Thoracic aorta (tissue), 2 donors: ENCODE data around the gene JAK2. TPM values are rescaled to one million over a fixed set of nuclear protein-coding genes. Genes with fewer than 3 reads are reported as not detected.

ENCODE experiments used
- ATAC-seq: fragments of 150-250 bp; one replicate; pipeline ENCODE4 v1.8.0; 2017; ENCODE audit warnings: low read depth; ENCODE audit not compliant: insufficient number of reproducible peaks, low FRiP score
- DNase-seq: peaks from one replicate; pipeline ENCODE4 v3.0.0-alpha.2; 2020; ENCODE audit warnings: low spot score
- H3K27ac ChIP-seq, 2 donors: fragments of 200-600 bp; sonication (generic); 1 replicate in 1 of 2; 2 replicates in 1 of 2; pipeline ENCODE4 v1.5.1; 2016; ENCODE audit warnings: mild to moderate bottlenecking in 2 of 2, moderate library complexity in 2 of 2
- H3K27me3 ChIP-seq: fragments of 200-600 bp; sonication (generic); replicated peaks from 2 replicates; pipeline ENCODE4 v1.6.0; 2016; ENCODE audit warnings: mild to moderate bottlenecking; ENCODE audit not compliant: insufficient read depth
- H3K36me3 ChIP-seq: fragments of 200-600 bp; sonication (generic); one replicate; pipeline ENCODE4 v1.5.1; 2016
- H3K4me1 ChIP-seq, 2 donors: fragments of 200-600 bp; sonication (generic); 1 replicate in 1 of 2; 2 replicates in 1 of 2; pipeline versions ENCODE4 v1.5.1 to v1.6.0; 2016; ENCODE audit warnings: low read depth in 2 of 2, mild to moderate bottlenecking in 1 of 2; ENCODE audit not compliant: control insufficient read depth in 1 of 2
- H3K4me3 ChIP-seq: fragments of 200-600 bp; sonication (generic); 2 replicates; pipeline ENCODE4 v1.5.1; 2016; ENCODE audit warnings: mild to moderate bottlenecking
- H3K9me3 ChIP-seq: fragments of 200-600 bp; sonication (generic); 2 replicates; pipeline ENCODE4 v1.5.1; 2016
- CTCF ChIP-seq: fragments of 200-600 bp; sonication (generic); IDR thresholded peaks from one replicate; pipeline ENCODE4 v1.5.1; 2019; ENCODE audit warnings: antibody characterized with exemption
- total RNA-seq, 2 donors: library from RNA; depleted of rRNA; stranded (reverse); fragments of >200 nt; gene quantifications; one replicate each; pipeline versions ENCODE4 v1.1.0 to v1.2.3, GENCODE V29; 2016

Gene JAK2
- total RNA-seq, 2 donors from 2014 or later = 77.8 to 90.0 TPM

GRCh38 chr9:4985386-4986266, 554 bp downstream of the JAK2 start:
- TF ChIP-seq CTCF = no peak
- Histone ChIP-seq H3K27ac (peak overlapping the region; percentile 95 to 97), H3K4me3 (peak overlapping the region; percentile 88), H3K36me3 (no peaks in the 10 kb centered on the region), H3K9me3 (no peaks in the 10 kb centered on the region), H3K27me3 (no peaks in the 10 kb centered on the region), H3K4me1 (peaks cover 23 to 67% of the 10 kb centered on the region in 2 donors)
- ATAC-seq (no peak), DNase-seq (no peak)

GRCh38 chr9:4986296-4986695, 1.2 kb downstream of the JAK2 start:
- no peak for TF ChIP-seq CTCF
- ATAC-seq (no peak), DNase-seq (no peak)
- no peaks in the 10 kb centered on the region for H3K36me3 ChIP-seq
- no peaks in the 10 kb centered on the region for H3K27me3 ChIP-seq
- H3K27ac ChIP-seq = peak overlapping the region; percentile 95 to 97
- H3K4me1 ChIP-seq = peaks cover 30 to 69% of the 10 kb centered on the region in 2 donors
- peak overlapping the region; percentile 88 for H3K4me3 ChIP-seq
- H3K9me3 ChIP-seq = no peaks in the 10 kb centered on the region

- no peaks in the 10 kb centered on the region for H3K27me3 ChIP-seq
- peak overlapping the region; percentile 88 for H3K4me3 ChIP-seq
- H3K9me3 ChIP-seq = no peaks in the 10 kb centered on the region
- peaks cover 2% of the 10 kb centered on the region for H3K36me3 ChIP-seq
- no peak for TF ChIP-seq CTCF
- peaks cover 30 to 66% of the 10 kb centered on the region in 2 donors for H3K4me1 ChIP-seq
- no peak for ATAC-seq
- no peak for DNase-seq
- H3K27ac ChIP-seq = peak overlapping the region; percentile 49 to 95
These were observed 1.7 kb downstream of the JAK2 start for GRCh38 chr9:4986783-4987182.

GRCh38 chr9:4987961-4988421, 2.9 kb downstream of the JAK2 start:
- no peaks in the 10 kb centered on the region for H3K27me3 ChIP-seq
- H3K4me1 ChIP-seq = peaks cover 30 to 64% of the 10 kb centered on the region in 2 donors
- peak overlapping the region; percentile 31 to 49 for H3K27ac ChIP-seq
- peaks cover 14% of the 10 kb centered on the region for H3K36me3 ChIP-seq
- ATAC-seq (no peak), DNase-seq (no peak)
- H3K4me3 ChIP-seq = peak overlapping the region; percentile 88
- no peaks in the 10 kb centered on the region for H3K9me3 ChIP-seq
- peak; percentile 81 for TF ChIP-seq CTCF

GRCh38 chr9:4992872-4993271, 7.8 kb downstream of the JAK2 start:
- peaks cover 51 to 76% of the 10 kb centered on the region in 2 donors for H3K4me1 ChIP-seq
- H3K9me3 ChIP-seq = no peaks in the 10 kb centered on the region
- H3K36me3 ChIP-seq = peaks cover 18% of the 10 kb centered on the region
- ATAC-seq (no peak), DNase-seq (no peak)
- H3K27me3 ChIP-seq = no peaks in the 10 kb centered on the region
- no peak overlapping the region for H3K4me3 ChIP-seq
- TF ChIP-seq CTCF = no peak
- peak overlapping the region; percentile 6 to 66 for H3K27ac ChIP-seq
